Mammary epithelial cell (primary cell): Measurements from ENCODE around the gene SLC28A3.

Source experiments
- EZH2 ChIP-seq: IDR thresholded peaks from 2 replicates; pipeline ENCODE4 v1.6.1; 2012; ENCODE audit warnings: low read length, inconsistent platforms, borderline replicate concordance
- TF ChIP-seq, protein P1 (sequence below), 2 donors: IDR thresholded peaks in 1 of 2; conservative IDR thresholded peaks in 1 of 2; 2 replicates each; pipeline ENCODE4 v1.5.1; 2011 to 2012; ENCODE audit warnings: inconsistent platforms in 2 of 2, low read length in 2 of 2, mild to moderate bottlenecking in 2 of 2, control low read depth in 1 of 2, low read depth in 1 of 2; ENCODE audit not compliant: insufficient read depth in 1 of 2; ENCODE audit errors: extremely low read depth in 1 of 2

DNA sequence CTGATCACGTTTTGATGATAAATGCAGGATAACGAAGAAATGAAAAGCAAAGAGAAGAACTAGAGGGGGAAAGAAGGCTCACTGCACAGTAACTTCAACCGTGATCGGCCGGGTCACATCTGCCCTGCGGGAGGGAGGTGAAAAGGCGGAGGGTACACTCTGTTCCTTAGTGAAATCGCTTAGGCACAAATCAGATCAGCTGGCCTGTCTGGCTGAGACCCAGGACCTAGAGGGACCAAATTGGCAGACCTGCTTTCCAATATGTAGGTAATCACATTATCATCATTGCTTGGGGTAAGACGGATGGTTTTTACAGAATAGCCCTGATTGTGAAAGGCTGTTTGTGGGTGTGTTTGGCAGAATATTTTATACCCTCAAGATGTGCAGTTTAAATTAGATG lies 82.2 kb downstream of the SLC28A3 start:
- no peak for TF ChIP-seq EZH2
- TF ChIP-seq, protein P1, sequence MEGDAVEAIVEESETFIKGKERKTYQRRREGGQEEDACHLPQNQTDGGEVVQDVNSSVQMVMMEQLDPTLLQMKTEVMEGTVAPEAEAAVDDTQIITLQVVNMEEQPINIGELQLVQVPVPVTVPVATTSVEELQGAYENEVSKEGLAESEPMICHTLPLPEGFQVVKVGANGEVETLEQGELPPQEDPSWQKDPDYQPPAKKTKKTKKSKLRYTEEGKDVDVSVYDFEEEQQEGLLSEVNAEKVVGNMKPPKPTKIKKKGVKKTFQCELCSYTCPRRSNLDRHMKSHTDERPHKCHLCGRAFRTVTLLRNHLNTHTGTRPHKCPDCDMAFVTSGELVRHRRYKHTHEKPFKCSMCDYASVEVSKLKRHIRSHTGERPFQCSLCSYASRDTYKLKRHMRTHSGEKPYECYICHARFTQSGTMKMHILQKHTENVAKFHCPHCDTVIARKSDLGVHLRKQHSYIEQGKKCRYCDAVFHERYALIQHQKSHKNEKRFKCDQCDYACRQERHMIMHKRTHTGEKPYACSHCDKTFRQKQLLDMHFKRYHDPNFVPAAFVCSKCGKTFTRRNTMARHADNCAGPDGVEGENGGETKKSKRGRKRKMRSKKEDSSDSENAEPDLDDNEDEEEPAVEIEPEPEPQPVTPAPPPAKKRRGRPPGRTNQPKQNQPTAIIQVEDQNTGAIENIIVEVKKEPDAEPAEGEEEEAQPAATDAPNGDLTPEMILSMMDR (conservative IDR thresholded peaks at IDR 0.05 in 1 of 2, IDR thresholded peaks at IDR 0.05 in 1 of 2; ENCODE audit: extremely low read depth in 1 of 2, insufficient read depth in 1 of 2, low read depth in 1 of 2, low read length in 2 of 2), result no peak
